Heart left ventricle (tissue), 16 donors: ENCODE measurements around the gene WARS2. TPM values are rescaled to one million over a fixed set of nuclear protein-coding genes. Genes with fewer than 3 reads are reported as not detected.

Experiments
- ATAC-seq, 4 donors: fragments of 200-7000 bp; cut with Tn5 transposase; one replicate each; pipeline ENCODE4 v1.9.1; 2020 to 2022; ENCODE audit warnings: moderate library complexity in 4 of 4, mild to moderate bottlenecking in 3 of 4, moderate number of reproducible peaks in 1 of 4
- DNase-seq, 5 donors: peaks; one replicate each; pipeline ENCODE4 v3.0.0-alpha.2; 2020
- H3K27ac ChIP-seq, 12 donors: fragments of 200-600 bp; sonication (generic) in 4 of 12; one replicate each; pipeline versions ENCODE4 v1.5.0 to v1.8.0; 2016 to 2022; ENCODE audit warnings: mild to moderate bottlenecking in 2 of 12
- H3K27me3 ChIP-seq, 9 donors: fragments of 200-600 bp; sonication (generic) in 2 of 9; one replicate each; pipeline versions ENCODE4 v1.5.1 to v1.8.0; 2016 to 2022; ENCODE audit warnings: mild to moderate bottlenecking in 3 of 9
- H3K36me3 ChIP-seq, 9 donors: fragments of 200-600 bp; sonication (generic) in 2 of 9; one replicate each; pipeline versions ENCODE4 v1.5.0 to v1.8.0; 2018 to 2022; ENCODE audit warnings: mild to moderate bottlenecking in 2 of 9
- H3K4me1 ChIP-seq, 12 donors: fragments of 200-600 bp; sonication (generic) in 4 of 12; one replicate each; pipeline versions ENCODE4 v1.5.0 to v1.8.0; 2016 to 2022; ENCODE audit warnings: mild to moderate bottlenecking in 3 of 12
- H3K4me3 ChIP-seq, 12 donors: fragments of 200-600 bp; sonication (generic) in 4 of 12; one replicate each; pipeline versions ENCODE4 v1.5.0 to v1.8.0; 2017 to 2022; ENCODE audit warnings: mild to moderate bottlenecking in 9 of 12, moderate library complexity in 4 of 12
- H3K9me3 ChIP-seq, 12 donors: fragments of 200-600 bp; sonication (generic) in 4 of 12; one replicate each; pipeline versions ENCODE4 v1.5.0 to v1.8.0; 2016 to 2022; ENCODE audit warnings: mild to moderate bottlenecking in 1 of 12
- POLR2A ChIP-seq, 2 donors: fragments of 450-650 bp; IDR thresholded peaks; one replicate each; pipeline ENCODE4 v1.6.1; 2017; ENCODE audit warnings: antibody characterized with exemption in 2 of 2, mild to moderate bottlenecking in 2 of 2, moderate library complexity in 2 of 2
- WGBS, 4 donors: extraction: QIAGEN DNeasy Blood & Tissue Kit in 2 of 4; methylation state at CpG; one replicate each; pipeline versions ENCODE4 v1.1.5 to v1.1.7; 2013 to 2018; 5-methylcytosine and 5-hydroxymethylcytosine counted together
- intact Hi-C, 10 donors: fragments of 100-400 bp; cut with DNase I; formaldehyde crosslinking; loops; one replicate each; pipeline versions ENCODE4 v1.11.1 to v1.14.2; 2022
- polyA plus RNA-seq, 2 donors: library from polyadenylated mRNA; stranded (reverse); fragments of 200-250 nt; gene quantifications; one replicate each; pipeline ENCODE4 v1.2.3, GENCODE V29; 2013
- total RNA-seq, 9 donors: library from RNA; depleted of rRNA in 2 of 9; stranded (reverse); fragments of >200 nt in 2 of 9; fragmentation: NEBNext Ultra II Directional in 3 of 9; extraction: Animal tissue kit (Norgen Biotek cat#: 25700) in 3 of 9; gene quantifications; one replicate each; pipeline versions ENCODE4 v1.1.0 to v1.2.4, GENCODE V29; 2016 to 2023
- TF ChIP-seq, protein P1 (sequence below), 12 donors: fragments of 200-600 bp; sonication (generic) in 4 of 12; IDR thresholded peaks; one replicate each; pipeline versions ENCODE4 v1.5.0 to v1.8.0; 2018 to 2022; ENCODE audit warnings: antibody characterized with exemption in 12 of 12, mild to moderate bottlenecking in 5 of 12
- donor health status: ischemic (EF 13 %, LVEDD 7.1; RV severe dilation, severe dysfunction).
- donor health status: healthy with polysubstance abuse.
- donor health status: DM: no; HTN: yes; CAD: no.
- donor health status: DM: no; HTN: no; CAD: no.
- donor health status: ischemic (EF 25% LVEDD 6.9; RV normal size, moderate dysfunction).
- donor health status: ischemic (EF 25% LVEDD 5.7; RV mildly dilated, moderate dysfunction).
- donor health status: healthy.
- donor health status: DM: yes; HTN: yes; CAD: no.
- donor health status: ischemic (EF 35%, LVEDD 5.7; RV mildly dilated, moderate dysfunction).
- donor health status: nonischemic (EF 11% LVEDD 7.7; RV severe dilation, severe dysfunction).
- donor health status: DM: yes; HTN: yes; CAD: no.
- donor health status: PGD.
- donor health status: ischemic (EF 29% LVEDD 5.4; RV normal size, mild dysfunction).
- donor health status: nonischemic (EF 23%, LVEDD 6.1; RV moderate dilation, normal function).

Gene WARS2
- total and polyA plus RNA-seq, 11 donors = 3.9 to 15.5 (median 11.9) TPM

GRCh38 chr1:118983558-118984041 is 156.9 kb downstream of the WARS2 start:
- TF ChIP-seq, protein P1, sequence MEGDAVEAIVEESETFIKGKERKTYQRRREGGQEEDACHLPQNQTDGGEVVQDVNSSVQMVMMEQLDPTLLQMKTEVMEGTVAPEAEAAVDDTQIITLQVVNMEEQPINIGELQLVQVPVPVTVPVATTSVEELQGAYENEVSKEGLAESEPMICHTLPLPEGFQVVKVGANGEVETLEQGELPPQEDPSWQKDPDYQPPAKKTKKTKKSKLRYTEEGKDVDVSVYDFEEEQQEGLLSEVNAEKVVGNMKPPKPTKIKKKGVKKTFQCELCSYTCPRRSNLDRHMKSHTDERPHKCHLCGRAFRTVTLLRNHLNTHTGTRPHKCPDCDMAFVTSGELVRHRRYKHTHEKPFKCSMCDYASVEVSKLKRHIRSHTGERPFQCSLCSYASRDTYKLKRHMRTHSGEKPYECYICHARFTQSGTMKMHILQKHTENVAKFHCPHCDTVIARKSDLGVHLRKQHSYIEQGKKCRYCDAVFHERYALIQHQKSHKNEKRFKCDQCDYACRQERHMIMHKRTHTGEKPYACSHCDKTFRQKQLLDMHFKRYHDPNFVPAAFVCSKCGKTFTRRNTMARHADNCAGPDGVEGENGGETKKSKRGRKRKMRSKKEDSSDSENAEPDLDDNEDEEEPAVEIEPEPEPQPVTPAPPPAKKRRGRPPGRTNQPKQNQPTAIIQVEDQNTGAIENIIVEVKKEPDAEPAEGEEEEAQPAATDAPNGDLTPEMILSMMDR (IDR thresholded peaks at IDR 0.05) = no peak
- no peak for TF ChIP-seq POLR2A (IDR thresholded peaks at IDR 0.05)
- intact Hi-C loops = no loop called here
- Histone ChIP-seq H3K27ac (no peak overlapping the region), H3K4me3 (no peak overlapping the region), H3K27me3 (peaks cover 65 to 100% (median 98%) of the 10 kb centered on the region in 9 donors), H3K36me3 (no peaks in the 10 kb centered on the region), H3K4me1 (peaks cover 0 to 56% (median 24%) of the 10 kb centered on the region in 12 donors), H3K9me3 (no peaks in the 10 kb centered on the region)
- no peak for DNase-seq
- 19 to 33% (median 31%) methylated on average over 15 to 22 of the region's 22 CpGs for WGBS, 4 donors
- ATAC-seq = no peak

GRCh38 chr1:118982821-118983557 is 157.5 kb downstream of the WARS2 start:
- Histone ChIP-seq H3K27me3 (peaks cover 59 to 100% (median 98%) of the 10 kb centered on the region in 9 donors), H3K4me1 (peaks cover 0 to 51% (median 19%) of the 10 kb centered on the region in 12 donors), H3K4me3 (no peak overlapping the region), H3K9me3 (no peaks in the 10 kb centered on the region), H3K36me3 (no peaks in the 10 kb centered on the region), H3K27ac (no peak overlapping the region)
- no peak for DNase-seq
- TF ChIP-seq, protein P1 (IDR thresholded peaks at IDR 0.05) = no peak
- no peak for TF ChIP-seq POLR2A (IDR thresholded peaks at IDR 0.05)
- 14 to 35% (median 24%) methylated on average over 26 of the region's 26 CpGs for WGBS, 4 donors
- intact Hi-C loops = no loop called here
- no peak for ATAC-seq

DNA sequence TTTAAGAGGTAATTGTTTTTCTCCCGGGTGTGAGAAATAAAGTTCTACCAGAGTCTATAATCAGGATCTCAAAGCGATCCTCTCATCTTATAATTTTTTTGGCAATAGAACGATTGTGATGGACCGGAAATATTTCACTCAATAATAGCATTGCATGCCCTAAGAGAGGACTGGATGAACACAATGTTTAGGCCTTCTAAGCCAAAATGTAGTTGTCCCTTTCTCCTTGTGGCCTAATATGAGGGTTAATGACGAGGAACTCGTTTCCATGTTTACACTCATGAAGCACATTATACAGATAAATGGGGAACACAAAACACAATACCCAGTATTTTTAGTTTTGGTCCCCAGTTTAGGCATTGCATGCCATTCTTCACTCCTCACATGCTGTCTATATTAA is 158.2 kb downstream of the WARS2 start:
- H3K27ac ChIP-seq = no peak overlapping the region
- intact Hi-C loops = no loop called here
- ATAC-seq = no peak
- 41 to 59% (median 49%) methylated on average over 6 of the region's 6 CpGs for WGBS, 4 donors
- H3K4me1 ChIP-seq = peaks cover 0 to 44% (median 13%) of the 10 kb centered on the region in 12 donors
- no peak for DNase-seq
- no peaks in the 10 kb centered on the region for H3K9me3 ChIP-seq
- H3K4me3 ChIP-seq = no peak overlapping the region
- no peak for TF ChIP-seq POLR2A (IDR thresholded peaks at IDR 0.05)
- TF ChIP-seq, protein P1 (IDR thresholded peaks at IDR 0.05) = no peak
- H3K36me3 ChIP-seq = no peaks in the 10 kb centered on the region
- peaks cover 52 to 100% (median 98%) of the 10 kb centered on the region in 9 donors for H3K27me3 ChIP-seq

DNA sequence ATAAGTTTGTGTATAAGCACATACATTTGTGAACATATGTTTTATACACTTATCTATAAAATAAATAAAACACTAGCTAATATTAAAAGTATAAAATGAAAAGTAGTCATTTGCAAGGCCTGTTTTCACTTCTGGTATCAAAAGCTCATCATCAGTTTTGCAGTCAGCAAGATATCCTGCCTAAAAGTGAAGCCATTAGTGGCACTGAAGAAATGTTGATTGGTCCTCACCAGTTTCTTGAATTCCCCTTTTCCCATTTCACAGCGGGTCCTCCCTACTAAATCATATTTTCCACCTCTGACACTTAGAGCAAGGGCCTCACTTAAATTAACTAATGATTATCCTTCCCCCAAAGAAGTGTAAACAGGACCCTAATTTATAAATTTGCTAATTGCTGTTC is 159.0 kb downstream of the WARS2 start:
- H3K27me3 ChIP-seq = peaks cover 48 to 100% (median 92%) of the 10 kb centered on the region in 9 donors
- no peak overlapping the region for H3K27ac ChIP-seq
- 28 to 56% (median 43%) methylated on average over 1 of the region's 1 CpG for WGBS, 4 donors
- no peaks in the 10 kb centered on the region for H3K9me3 ChIP-seq
- H3K36me3 ChIP-seq = no peaks in the 10 kb centered on the region
- H3K4me1 ChIP-seq = peaks cover 0 to 36% (median 12%) of the 10 kb centered on the region in 12 donors
- TF ChIP-seq POLR2A (IDR thresholded peaks at IDR 0.05) = no peak
- TF ChIP-seq, protein P1 (IDR thresholded peaks at IDR 0.05) = no peak
- DNase-seq (no peak), ATAC-seq (no peak)
- intact Hi-C loops = no loop called here
- no peak overlapping the region for H3K4me3 ChIP-seq

Other genes starting within 250 kb of the WARS2 start
- 1 to 10 TPM in 2 of 9 donors, under 1 TPM in 7; 0.19 to 1.8 (median 0.63) TPM for gene TBX15, start 152.3 kb downstream of the WARS2 start, total RNA-seq
- gene TBX15, start 152.3 kb downstream of the WARS2 start, polyA plus RNA-seq = under 1 TPM; 0.23 to 0.69 TPM
- gene HAO2, start 228.1 kb upstream of the WARS2 start, total RNA-seq = not detected
- gene HAO2, start 228.1 kb upstream of the WARS2 start, polyA plus RNA-seq = not detected